ENCODE results near the gene MED7. TPM values are rescaled to one million over a fixed set of nuclear protein-coding genes. Genes with fewer than 3 reads are reported as not detected.

Gene MED7
- total and polyA plus RNA-seq, 2 of the 4 experiments (the other 2 are of a cell fraction) = 8.6 to 9.0 TPM

- no peak within 1 kb of the TSS for H3K4me2 ChIP-seq (ENCODE audit: low read depth, low read length)
- TF ChIP-seq NFE2L2 (IDR thresholded peaks at IDR 0.05; ENCODE audit: low read depth, low read length) (no peak), POLR2A (IDR thresholded peaks at IDR 0.05; ENCODE audit: low read depth, low read length) (no peak), RAD21 (IDR thresholded peaks at IDR 0.05; ENCODE audit: low read length) (no peak), RFX5 (IDR thresholded peaks at IDR 0.05; ENCODE audit: low read depth, low read length) (no peak), MAFK (IDR thresholded peaks at IDR 0.05; ENCODE audit: low read depth, low read length) (no peak), MAZ (IDR thresholded peaks at IDR 0.05; ENCODE audit: borderline replicate concordance, low read depth, low read length) (no peak), CTCF (conservative IDR thresholded peaks at IDR 0.05; ENCODE audit: low read depth, low read length) (no peak), SMC3 (IDR thresholded peaks at IDR 0.05; ENCODE audit: low read depth, low read length) (no peak), CEBPB (IDR thresholded peaks at IDR 0.05; ENCODE audit: low read depth, low read length) (no peak), BHLHE40 (IDR thresholded peaks at IDR 0.05; ENCODE audit: low read depth, low read length) (no peak), RCOR1 (IDR thresholded peaks at IDR 0.05; ENCODE audit: insufficient replicate concordance, low read length) (no peak), USF2 (IDR thresholded peaks at IDR 0.05; ENCODE audit: low read depth, low read length) (no peak), ELK1 (IDR thresholded peaks at IDR 0.05; ENCODE audit: borderline replicate concordance, low read depth, low read length) (no peak), MXI1 (IDR thresholded peaks at IDR 0.05; ENCODE audit: borderline replicate concordance, low read depth, low read length) (no peak), CHD1 (IDR thresholded peaks at IDR 0.05; ENCODE audit: low read depth, low read length) (no peak)
These were observed 23.8 kb upstream of the MED7 start, which contains the start of gene GARIN3 for GRCh38 chr5:157166214-157167213. Gene GARIN3 (minus strand): TSS chr5:157166264. CDS start chr5:157166168, 96 bp downstream.

More at GRCh38 chr5:157166214-157167213, 23.8 kb upstream of the MED7 start, which contains the start of gene GARIN3:
- Histone ChIP-seq H4K20me1 (ENCODE audit: insufficient read depth, low read length) (no peaks in the 10 kb centered on the region), H2BK120ac (ENCODE audit: low read depth, low read length) (no peak within 1 kb of the TSS), H3K9me1 (ENCODE audit: insufficient read depth, low read length) (no peaks in the 10 kb centered on the region), H4K91ac (ENCODE audit: insufficient read depth, low read depth, low read length) (no peak within 1 kb of the TSS), H3K9ac (ENCODE audit: low read depth, low read length) (no peak within 1 kb of the TSS), H2AK5ac (ENCODE audit: low read depth, low read length) (no peak within 1 kb of the TSS), H3K4me3 (ENCODE audit: insufficient read depth, low read depth, low read length) (no peak within 1 kb of the TSS), H3K56ac (ENCODE audit: extremely low read depth, insufficient read depth, low read length) (no peak within 1 kb of the TSS), H3K14ac (replicated peaks; ENCODE audit: low read depth, low read length) (no peak within 1 kb of the TSS), H3K4ac (ENCODE audit: low read depth, low read length) (no peak within 1 kb of the TSS), H3K23ac (ENCODE audit: low read depth, low read length) (no peak within 1 kb of the TSS), H3K9me3 (ENCODE audit: control insufficient read depth, insufficient read depth, low read length) (no peaks in the 10 kb centered on the region), H3K79me1 (ENCODE audit: low read depth in 1 of 2, low read length in 2 of 2) (no peaks in the 10 kb centered on the region), H2BK20ac (ENCODE audit: low read depth, low read length) (no peak within 1 kb of the TSS), H3K4me1 (ENCODE audit: control insufficient read depth, insufficient read depth, low read length) (no peaks in the 10 kb centered on the region), H2AK9ac (replicated peaks; ENCODE audit: low read depth, low read length, poor library complexity) (no peak within 1 kb of the TSS), H4K8ac (ENCODE audit: low read depth in 2 of 2, low read length in 2 of 2) (no peak within 1 kb of the TSS), H4K5ac (ENCODE audit: low read depth, low read length) (no peak within 1 kb of the TSS), H2BK15ac (ENCODE audit: low read depth, low read length) (no peak within 1 kb of the TSS), H2BK5ac (ENCODE audit: low read depth, low read length, poor library complexity, severe bottlenecking) (no peak within 1 kb of the TSS), H3K36me3 (ENCODE audit: control insufficient read depth, insufficient read depth, low read length) (no peaks in the 10 kb centered on the region), H3K27me3 (ENCODE audit: control insufficient read depth, insufficient read depth, low read length) (peaks cover 4% of the 10 kb centered on the region), H3K18ac (ENCODE audit: low read depth, low read length) (no peak within 1 kb of the TSS), H3K27ac (ENCODE audit: insufficient read depth, low read length) (no peak within 1 kb of the TSS), H2AFZ (replicated peaks; ENCODE audit: low read length, poor library complexity) (no peak within 1 kb of the TSS)
- intact Hi-C loops (cut with micrococcal nuclease) (no loop called here), in situ Hi-C loops (cut with MboI; ENCODE audit: low sequenced_read_pairs) (no loop called here), dilution Hi-C loops (cut with HindIII; ENCODE audit: low sequenced_read_pairs, unreplicated experiment) (no loop called here)
- no TSS peak for BruUV-seq (replicated peaks)
- CTCF ChIA-PET = no interaction called here
- no peak for DNase-seq
- no CpG with 5 or more reads among the region's 7 CpGs for WGBS, 2 experiments (ENCODE audit: extremely low coverage in 2 of 2, insufficient read length in 1 of 2)
- POLR2A ChIA-PET (ENCODE audit: unreplicated experiment) = no interaction called here
- no peak for ATAC-seq (ENCODE audit: low read depth)

All from IMR-90 (cell line).